Esophagus (tissue), 2 donors: ENCODE results near the gene SUMO3. TPM values are rescaled to one million over a fixed set of nuclear protein-coding genes. Genes with fewer than 3 reads are reported as not detected.
"Not testable (repeated sequence)": the region's sequence is repeated elsewhere in the genome, so short reads cannot be mapped to it uniquely, and the experiment has no call there.

ENCODE experiments used
- H3K27ac ChIP-seq, 2 donors: one replicate each; pipeline ENCODE4 v1.5.1; 2013; ENCODE audit warnings: low read depth in 2 of 2, mild to moderate bottlenecking in 2 of 2, inconsistent platforms in 1 of 2, low read length in 1 of 2, moderate library complexity in 1 of 2
- H3K27me3 ChIP-seq, 2 donors: one replicate each; pipeline ENCODE4 v1.6.1; 2013; ENCODE audit warnings: low read length in 2 of 2, control low read depth in 1 of 2, mild to moderate bottlenecking in 1 of 2; ENCODE audit not compliant: insufficient read depth in 2 of 2, control insufficient read depth in 1 of 2
- H3K36me3 ChIP-seq, 2 donors: one replicate each; pipeline ENCODE4 v1.6.1; 2013; ENCODE audit warnings: low read length in 1 of 2; ENCODE audit not compliant: control insufficient read depth in 2 of 2, insufficient read depth in 2 of 2
- H3K4me1 ChIP-seq, 2 donors: one replicate each; pipeline ENCODE4 v1.6.1; 2013; ENCODE audit warnings: low read length in 1 of 2; ENCODE audit not compliant: control insufficient read depth in 2 of 2, insufficient read depth in 2 of 2
- H3K4me3 ChIP-seq, 2 donors: one replicate each; pipeline ENCODE4 v1.5.1; 2013; ENCODE audit warnings: low read length in 2 of 2, mild to moderate bottlenecking in 2 of 2, low read depth in 1 of 2, moderate library complexity in 1 of 2
- H3K9me3 ChIP-seq, 2 donors: one replicate each; pipeline ENCODE4 v1.6.1; 2013; ENCODE audit warnings: mild to moderate bottlenecking in 2 of 2, low read depth in 1 of 2, low read length in 1 of 2, moderate library complexity in 1 of 2; ENCODE audit not compliant: control insufficient read depth in 2 of 2, insufficient read depth in 1 of 2
- WGBS, 2 donors: extraction: QIAGEN DNeasy Blood & Tissue Kit; methylation state at CpG; one replicate each; pipeline ENCODE4 v1.1.7; 2013; 5-methylcytosine and 5-hydroxymethylcytosine counted together
- polyA plus RNA-seq, 2 donors: library from polyadenylated mRNA; stranded (reverse); fragments of 200-250 nt; gene quantifications; one replicate each; pipeline ENCODE4 v1.2.3, GENCODE V29; 2013
- donor health status: healthy with polysubstance abuse.
- donor health status: Bipolar disorder and iron deficiency.

SUMO3 gene
- polyA plus RNA-seq, 2 donors: 13.4 to 36.5 TPM

GRCh38 chr21:44833663-44834062 is 15.8 kb upstream of the SUMO3 start:
- Histone ChIP-seq H3K4me1 (peaks cover 4 to 6% of the 10 kb centered on the region in 2 donors), H3K36me3 (no peaks in the 10 kb centered on the region), H3K27me3 (no peaks in the 10 kb centered on the region), H3K27ac (no peak overlapping the region), H3K4me3 (no peak overlapping the region), H3K9me3 (no peaks in the 10 kb centered on the region)
- WGBS, 2 donors: 85 to 87% methylated on average over 5 of the region's 5 CpGs

- H3K27ac ChIP-seq, H3K9me3 ChIP-seq, H3K27me3 ChIP-seq, H3K4me3 ChIP-seq, H3K36me3 ChIP-seq, H3K4me1 ChIP-seq: not testable (repeated sequence)
- WGBS, 2 donors: 91 to 92% methylated on average over 23 of the region's 23 CpGs
These were observed 14.8 kb upstream of the SUMO3 start for GRCh38 chr21:44832516-44833255.

- Histone ChIP-seq H3K27me3 (no peaks in the 10 kb centered on the region), H3K27ac (no peak overlapping the region), H3K36me3 (no peaks in the 10 kb centered on the region), H3K9me3 (peaks cover 0 to 9% of the 10 kb centered on the region in 2 donors), H3K4me3 (no peak overlapping the region), H3K4me1 (no peaks in the 10 kb centered on the region)
- 59 to 65% methylated on average over 7 of the region's 7 CpGs for WGBS, 2 donors
These were observed 13.5 kb upstream of the SUMO3 start for GRCh38 chr21:44831227-44831860.

DNA sequence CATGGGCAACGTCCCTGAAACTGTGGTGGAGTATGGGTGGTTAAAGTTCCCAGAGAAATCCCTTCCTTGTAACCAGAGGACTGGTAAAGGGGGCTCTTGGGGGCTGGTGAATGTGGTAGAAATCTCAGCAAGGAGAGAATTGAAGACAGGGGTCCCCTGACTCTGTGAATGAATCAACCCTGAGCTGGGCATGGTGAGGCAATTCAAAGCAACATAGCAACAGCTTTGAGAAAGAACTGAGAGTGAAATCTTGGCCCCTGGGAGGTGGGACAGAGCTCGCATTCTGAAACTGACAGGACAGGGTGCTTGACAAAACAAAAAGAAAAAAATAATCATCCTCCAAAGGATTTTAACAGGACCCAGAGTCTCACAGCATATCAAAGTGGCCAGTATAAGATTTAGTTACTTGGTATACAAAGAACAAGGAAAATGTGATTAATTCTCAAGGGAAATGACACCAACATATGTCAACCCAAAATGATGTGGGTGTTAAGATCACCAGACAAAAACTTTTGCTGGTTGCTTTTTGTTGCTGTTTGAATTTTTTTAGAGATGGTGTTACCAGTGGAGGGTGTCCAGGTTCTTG is 11.7 kb upstream of the SUMO3 start:
- no peaks in the 10 kb centered on the region for H3K27me3 ChIP-seq
- no peak overlapping the region for H3K27ac ChIP-seq
- H3K4me3 ChIP-seq: no peak overlapping the region
- H3K9me3 ChIP-seq: peaks cover 0 to 9% of the 10 kb centered on the region in 2 donors
- no peaks in the 10 kb centered on the region for H3K4me1 ChIP-seq
- no peaks in the 10 kb centered on the region for H3K36me3 ChIP-seq
- WGBS, 2 donors: 48 to 52% methylated on average over 2 of the region's 2 CpGs

GRCh38 chr21:44828362-44829056 is 10.6 kb upstream of the SUMO3 start:
- 85 to 89% methylated on average over 4 of the region's 4 CpGs for WGBS, 2 donors

GRCh38 chr21:44823179-44823660 is 5.4 kb upstream of the SUMO3 start:
- Histone ChIP-seq H3K27me3 (no peaks in the 10 kb centered on the region), H3K9me3 (peaks cover 0 to 14% of the 10 kb centered on the region in 2 donors), H3K4me3 (no peak overlapping the region), H3K27ac (no peak overlapping the region), H3K4me1 (no peaks in the 10 kb centered on the region), H3K36me3 (no peaks in the 10 kb centered on the region)
- 89 to 94% methylated on average over 1 of the region's 1 CpG for WGBS, 2 donors

More at GRCh38 chr21:44828362-44829056, 10.6 kb upstream of the SUMO3 start:
- Histone ChIP-seq H3K36me3 (no peaks in the 10 kb centered on the region), H3K4me1 (no peaks in the 10 kb centered on the region), H3K9me3 (peaks cover 0 to 9% of the 10 kb centered on the region in 2 donors), H3K4me3 (no peak overlapping the region), H3K27me3 (no peaks in the 10 kb centered on the region), H3K27ac (no peak overlapping the region)

DNA sequence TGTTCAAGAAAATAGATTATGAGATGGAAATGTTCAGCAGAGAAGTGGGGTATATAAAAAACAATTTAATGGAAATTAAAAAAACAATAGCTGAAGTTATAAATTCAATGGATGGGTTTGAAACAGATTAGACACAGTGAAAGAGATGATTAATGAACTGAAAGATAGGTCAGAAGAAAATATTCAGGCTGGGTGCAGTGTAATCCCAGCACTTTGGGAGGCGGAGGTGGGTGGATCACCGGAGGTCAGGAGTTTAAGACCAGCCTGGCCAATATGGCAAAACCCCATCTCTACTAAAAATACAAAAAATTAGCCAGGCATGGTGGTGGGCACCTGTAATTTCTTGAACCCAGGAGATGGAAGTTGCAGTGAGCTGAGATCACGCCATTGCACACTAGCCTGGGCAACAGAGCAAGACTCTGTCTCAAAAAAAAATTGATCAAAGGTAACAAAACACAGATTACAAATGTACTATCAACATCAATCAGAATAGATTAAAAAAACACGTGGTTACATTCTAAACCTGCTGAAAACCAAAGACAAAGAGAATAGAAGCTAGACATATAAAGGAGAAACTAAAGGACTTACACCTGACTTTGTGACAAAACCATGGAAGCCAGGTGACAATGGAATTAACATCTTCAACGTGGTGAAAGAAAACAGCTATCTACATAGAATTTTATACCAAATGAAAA is 4.8 kb upstream of the SUMO3 start:
- Histone ChIP-seq H3K4me3 (no peak overlapping the region), H3K4me1 (no peaks in the 10 kb centered on the region), H3K27me3 (no peaks in the 10 kb centered on the region), H3K27ac (no peak overlapping the region), H3K36me3 (no peaks in the 10 kb centered on the region), H3K9me3 (peaks cover 0 to 12% of the 10 kb centered on the region in 2 donors)
- WGBS, 2 donors: 68 to 70% methylated on average over 5 of the region's 5 CpGs

GRCh38 chr21:44820851-44821250 is 3.0 kb upstream of the SUMO3 start:
- H3K4me3 ChIP-seq: no peak overlapping the region
- no peaks in the 10 kb centered on the region for H3K36me3 ChIP-seq
- WGBS, 2 donors: 74% methylated on average over 3 of the region's 3 CpGs
- H3K4me1 ChIP-seq: peaks cover 0 to 11% of the 10 kb centered on the region in 2 donors
- peaks cover 0 to 6% of the 10 kb centered on the region in 2 donors for H3K9me3 ChIP-seq
- H3K27me3 ChIP-seq: no peaks in the 10 kb centered on the region
- no peak overlapping the region for H3K27ac ChIP-seq
